Measurements from ENCODE around the gene FAM76A.
"Not testable (repeated sequence)": the region's sequence is repeated elsewhere in the genome, so short reads cannot be mapped to it uniquely, and the experiment has no call there.

FAM76A gene

GRCh38 chr1:27795601-27796000 lies 69.8 kb downstream of the FAM76A start:
- no peak for DNase-seq (ENCODE audit: low read depth)
- TF ChIP-seq, protein P1, sequence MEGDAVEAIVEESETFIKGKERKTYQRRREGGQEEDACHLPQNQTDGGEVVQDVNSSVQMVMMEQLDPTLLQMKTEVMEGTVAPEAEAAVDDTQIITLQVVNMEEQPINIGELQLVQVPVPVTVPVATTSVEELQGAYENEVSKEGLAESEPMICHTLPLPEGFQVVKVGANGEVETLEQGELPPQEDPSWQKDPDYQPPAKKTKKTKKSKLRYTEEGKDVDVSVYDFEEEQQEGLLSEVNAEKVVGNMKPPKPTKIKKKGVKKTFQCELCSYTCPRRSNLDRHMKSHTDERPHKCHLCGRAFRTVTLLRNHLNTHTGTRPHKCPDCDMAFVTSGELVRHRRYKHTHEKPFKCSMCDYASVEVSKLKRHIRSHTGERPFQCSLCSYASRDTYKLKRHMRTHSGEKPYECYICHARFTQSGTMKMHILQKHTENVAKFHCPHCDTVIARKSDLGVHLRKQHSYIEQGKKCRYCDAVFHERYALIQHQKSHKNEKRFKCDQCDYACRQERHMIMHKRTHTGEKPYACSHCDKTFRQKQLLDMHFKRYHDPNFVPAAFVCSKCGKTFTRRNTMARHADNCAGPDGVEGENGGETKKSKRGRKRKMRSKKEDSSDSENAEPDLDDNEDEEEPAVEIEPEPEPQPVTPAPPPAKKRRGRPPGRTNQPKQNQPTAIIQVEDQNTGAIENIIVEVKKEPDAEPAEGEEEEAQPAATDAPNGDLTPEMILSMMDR (conservative IDR thresholded peaks at IDR 0.05; ENCODE audit: low read length): no peak
- H3K4me3 ChIP-seq (ENCODE audit: low read length): no peak overlapping the region

GRCh38 chr1:27804791-27805190 lies 79.0 kb downstream of the FAM76A start:
- TF ChIP-seq, protein P1 (conservative IDR thresholded peaks at IDR 0.05; ENCODE audit: low read length): no peak

GRCh38 chr1:27806758-27807157 lies 81.0 kb downstream of the FAM76A start:
- no peak for DNase-seq (ENCODE audit: low read depth)
- TF ChIP-seq, protein P1 (conservative IDR thresholded peaks at IDR 0.05; ENCODE audit: low read length): no peak
- no peak overlapping the region for H3K4me3 ChIP-seq (ENCODE audit: low read length)

More at GRCh38 chr1:27804791-27805190, 79.0 kb downstream of the FAM76A start:
- no peak overlapping the region for H3K4me3 ChIP-seq (ENCODE audit: low read length)
- DNase-seq (ENCODE audit: low read depth): no peak

GRCh38 chr1:27807385-27807784 lies 81.6 kb downstream of the FAM76A start:
- no peak for DNase-seq (ENCODE audit: low read depth)
- TF ChIP-seq, protein P1 (conservative IDR thresholded peaks at IDR 0.05; ENCODE audit: low read length): no peak
- no peak overlapping the region for H3K4me3 ChIP-seq (ENCODE audit: low read length)

- DNase-seq (ENCODE audit: low read depth); H3K4me3 ChIP-seq (ENCODE audit: low read length): not testable (repeated sequence)
Observed at GRCh38 chr1:27808131-27808530, 82.4 kb downstream of the FAM76A start.

- DNase-seq (ENCODE audit: low read depth): no peak
- no peak overlapping the region for H3K4me3 ChIP-seq (ENCODE audit: low read length)
- TF ChIP-seq, protein P1 (conservative IDR thresholded peaks at IDR 0.05; ENCODE audit: low read length): no peak
Observed at GRCh38 chr1:27809883-27810282, 84.1 kb downstream of the FAM76A start.

DNA sequence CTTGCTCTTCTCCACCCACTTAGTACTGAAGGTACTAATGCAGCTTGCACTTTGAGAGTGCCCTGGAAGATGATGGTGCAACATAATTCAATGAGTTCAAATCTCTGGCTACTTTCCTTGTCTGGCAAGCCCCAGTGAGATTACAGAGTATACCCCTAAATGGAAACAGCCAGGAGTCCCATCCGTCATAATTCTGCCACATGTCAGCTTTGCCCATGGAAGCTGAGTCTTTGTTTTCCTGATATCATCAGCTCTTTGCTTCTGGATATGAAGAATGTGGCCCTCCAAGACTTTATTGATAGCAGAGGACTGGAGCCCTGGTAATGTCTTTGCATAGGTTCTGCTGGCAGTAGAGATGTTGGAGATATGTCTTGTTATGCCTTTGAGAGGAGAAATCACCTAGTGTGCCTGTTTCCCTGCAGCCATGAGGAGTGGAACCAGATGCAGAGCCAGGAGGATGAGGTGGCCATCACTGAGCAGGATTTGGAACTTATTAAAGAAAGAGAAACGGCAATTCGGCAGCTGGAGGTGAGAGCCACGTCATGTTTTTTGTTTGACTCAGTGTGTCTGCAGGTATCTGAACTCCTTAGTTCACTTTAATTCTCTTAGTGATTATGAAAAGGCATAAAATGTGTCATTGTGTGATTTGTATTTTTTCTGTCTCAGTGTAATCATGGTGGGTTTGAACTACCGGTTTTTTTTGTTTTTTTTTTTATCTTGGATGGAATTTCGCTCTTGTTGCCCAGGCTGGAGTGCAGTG lies 86.2 kb downstream of the FAM76A start:
- H3K4me3 ChIP-seq (ENCODE audit: low read length): no peak overlapping the region
- DNase-seq (ENCODE audit: low read depth): no peak
- TF ChIP-seq, protein P1 (conservative IDR thresholded peaks at IDR 0.05; ENCODE audit: low read length): no peak
